Activated naive CD8-positive, alpha-beta T cell treated with anti-CD3 and anti-CD28 coated beads, Interleukin-2, amount 50 U/mL, for 24 hours (primary cell): ENCODE results near the gene MAD1L1.
A peak's percentile ranks its signal among the peaks of the same experiment; 100 is the strongest.

ENCODE experiments used
- ATAC-seq: fragments of 150-1000 bp; cut with Tn5 transposase; one replicate; pipeline ENCODE4 v1.10.0; 2021
- DNase-seq: peaks from one replicate; pipeline ENCODE4 v3.0.0; 2021
- H3K27ac Mint-ChIP-seq: one replicate; pipeline ENCODE4 v1.8.0; 2021; ENCODE audit warnings: mild to moderate bottlenecking, mixed read lengths
- H3K27me3 Mint-ChIP-seq: one replicate; pipeline ENCODE4 v1.8.0; 2021; ENCODE audit warnings: mixed read lengths
- H3K36me3 Mint-ChIP-seq: one replicate; pipeline ENCODE4 v1.8.0; 2021; ENCODE audit warnings: low read depth, mixed read lengths
- H3K4me1 Mint-ChIP-seq: one replicate; pipeline ENCODE4 v1.8.0; 2021; ENCODE audit warnings: mixed read lengths
- H3K4me3 Mint-ChIP-seq: one replicate; pipeline ENCODE4 v1.8.0; 2021; ENCODE audit warnings: mild to moderate bottlenecking, moderate library complexity, mixed read lengths
- H3K9me3 Mint-ChIP-seq: one replicate; pipeline ENCODE4 v1.8.0; 2021; ENCODE audit warnings: mixed read lengths

Gene MAD1L1

DNA sequence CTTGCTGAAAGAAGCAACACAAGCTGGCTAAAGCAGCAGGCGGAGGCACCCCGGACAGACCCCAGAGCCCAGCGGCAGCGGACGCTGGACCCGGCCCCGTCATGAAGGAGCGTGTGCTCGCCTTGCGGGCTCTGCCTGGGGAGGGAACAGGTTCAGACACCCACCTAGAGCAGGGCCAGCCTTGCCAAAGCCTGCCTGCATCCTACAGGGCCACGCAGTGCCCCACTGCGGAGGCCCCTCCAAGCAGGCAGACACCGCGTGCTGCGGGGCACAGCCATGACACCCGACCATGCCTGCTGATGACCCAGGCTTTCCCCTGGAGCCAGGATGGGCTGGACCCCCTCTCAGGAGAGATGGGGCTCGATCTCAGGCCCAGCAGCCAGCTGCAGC, 91.7 kb downstream of the MAD1L1 start:
- Mint-ChIP-seq H3K4me3 (no peak overlapping the region), H3K27me3 (no peaks in the 10 kb centered on the region), H3K27ac (no peak overlapping the region), H3K36me3 (no peaks in the 10 kb centered on the region), H3K4me1 (peaks cover 8% of the 10 kb centered on the region), H3K9me3 (no peaks in the 10 kb centered on the region)
- no peak for ATAC-seq
- no peak for DNase-seq

- no peaks in the 10 kb centered on the region for H3K27me3 Mint-ChIP-seq
- no peaks in the 10 kb centered on the region for H3K36me3 Mint-ChIP-seq
- no peaks in the 10 kb centered on the region for H3K9me3 Mint-ChIP-seq
- no peak for DNase-seq
- H3K4me1 Mint-ChIP-seq = peaks cover 8% of the 10 kb centered on the region
- H3K4me3 Mint-ChIP-seq = no peak overlapping the region
- ATAC-seq = no peak
- H3K27ac Mint-ChIP-seq = peak overlapping the region; percentile 50
These were observed 92.3 kb downstream of the MAD1L1 start for GRCh38 chr7:2140216-2141020.

DNA sequence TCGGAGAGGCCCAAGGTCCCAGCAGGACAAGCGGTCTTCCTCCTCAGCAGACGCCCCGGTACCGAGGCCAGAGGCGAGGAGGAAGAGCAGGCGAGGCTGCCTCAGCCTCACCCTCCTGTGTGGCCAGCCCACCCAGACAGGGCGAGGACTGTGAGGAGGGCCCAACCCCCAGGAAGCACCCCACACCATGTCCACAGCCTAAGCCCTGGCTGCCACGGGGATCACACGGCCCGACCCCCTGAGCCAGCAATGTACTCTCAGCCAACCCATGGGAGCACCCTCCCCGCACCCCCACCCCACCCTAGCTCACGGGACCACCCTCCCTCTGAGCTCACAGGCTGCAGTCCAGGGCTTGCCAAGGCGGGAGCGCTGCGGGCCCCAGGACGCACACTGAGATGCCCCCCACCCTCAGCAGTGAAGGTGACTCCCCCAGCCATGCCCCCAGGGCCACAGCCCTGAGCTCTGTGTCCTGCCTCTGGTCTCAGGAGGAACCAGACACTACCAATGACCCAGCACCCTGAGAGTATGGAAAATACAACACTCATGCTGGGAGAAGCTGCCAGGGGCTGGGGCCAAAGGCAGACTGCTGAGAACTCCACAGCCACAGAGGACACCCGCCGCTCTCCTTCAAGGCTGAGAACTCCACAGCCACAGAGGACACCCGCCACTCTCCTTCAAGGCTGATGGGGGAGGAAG, 93.6 kb downstream of the MAD1L1 start:
- H3K4me3 Mint-ChIP-seq = no peak overlapping the region
- ATAC-seq = no peak
- no peaks in the 10 kb centered on the region for H3K27me3 Mint-ChIP-seq
- peaks cover 8% of the 10 kb centered on the region for H3K4me1 Mint-ChIP-seq
- peaks cover 1% of the 10 kb centered on the region for H3K36me3 Mint-ChIP-seq
- no peak overlapping the region for H3K27ac Mint-ChIP-seq
- no peak for DNase-seq
- no peaks in the 10 kb centered on the region for H3K9me3 Mint-ChIP-seq

- DNase-seq = peak; percentile 67
- no peaks in the 10 kb centered on the region for H3K27me3 Mint-ChIP-seq
- ATAC-seq = peak; percentile 57
These were observed 94.5 kb downstream of the MAD1L1 start for GRCh38 chr7:2138146-2138765.

DNA sequence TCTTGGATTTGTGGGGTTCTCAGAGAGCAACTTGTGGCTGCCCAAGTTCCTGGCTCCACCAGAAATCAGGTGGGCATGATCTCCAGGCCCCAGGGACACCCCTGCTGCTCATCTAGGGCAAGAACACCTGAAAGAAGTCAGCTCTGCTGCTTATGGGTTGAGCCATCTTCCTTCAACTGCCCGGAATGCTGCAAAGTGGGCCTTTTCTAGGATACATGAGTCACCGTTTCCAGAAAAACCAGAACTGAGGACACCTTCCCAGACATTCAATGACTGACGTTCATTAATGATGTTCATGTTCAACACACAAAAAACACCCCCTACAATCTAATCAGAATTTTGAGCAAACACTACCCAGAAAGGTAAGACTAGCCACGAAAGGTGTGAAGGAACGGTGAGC, 98.0 kb downstream of the MAD1L1 start:
- Mint-ChIP-seq H3K27ac (no peak overlapping the region), H3K36me3 (peaks cover 2% of the 10 kb centered on the region), H3K4me3 (no peak overlapping the region), H3K9me3 (no peaks in the 10 kb centered on the region), H3K27me3 (no peaks in the 10 kb centered on the region), H3K4me1 (peaks cover 8% of the 10 kb centered on the region)
- ATAC-seq (no peak), DNase-seq (no peak)

More at GRCh38 chr7:2138146-2138765, 94.5 kb downstream of the MAD1L1 start:
- no peaks in the 10 kb centered on the region for H3K9me3 Mint-ChIP-seq
- H3K4me1 Mint-ChIP-seq = peaks cover 8% of the 10 kb centered on the region
- peak overlapping the region; percentile 65 for H3K4me3 Mint-ChIP-seq
- H3K36me3 Mint-ChIP-seq = peaks cover 2% of the 10 kb centered on the region
- H3K27ac Mint-ChIP-seq = peak overlapping the region; percentile 77

- Mint-ChIP-seq H3K36me3 (peaks cover 2% of the 10 kb centered on the region), H3K27me3 (no peaks in the 10 kb centered on the region), H3K4me3 (no peak overlapping the region), H3K4me1 (no peaks in the 10 kb centered on the region), H3K9me3 (no peaks in the 10 kb centered on the region), H3K27ac (no peak overlapping the region)
- no peak for DNase-seq
- ATAC-seq = no peak
These were observed 100.5 kb downstream of the MAD1L1 start for GRCh38 chr7:2132243-2132642.

DNA sequence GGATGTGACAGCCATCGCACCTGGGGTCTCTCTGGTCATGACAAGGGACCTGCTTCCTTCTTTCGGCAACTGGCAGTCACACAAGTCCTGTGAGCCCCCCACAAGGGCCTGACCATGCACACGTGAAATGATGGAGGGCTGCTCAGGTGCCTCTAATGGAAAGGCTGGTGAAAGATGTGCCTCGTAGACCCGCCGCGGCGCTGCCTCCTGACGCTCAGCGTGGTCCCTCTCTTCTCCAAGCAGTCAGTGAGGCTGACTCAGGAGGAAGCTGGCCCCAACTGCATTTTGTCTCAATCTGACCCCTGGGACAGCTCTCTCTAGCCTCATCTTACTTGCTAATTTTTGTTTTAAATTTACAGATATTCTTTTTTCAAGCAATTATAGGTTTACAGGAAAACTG, 100.9 kb downstream of the MAD1L1 start:
- DNase-seq (no peak), ATAC-seq (no peak)
- peaks cover 2% of the 10 kb centered on the region for H3K36me3 Mint-ChIP-seq
- H3K4me1 Mint-ChIP-seq = no peaks in the 10 kb centered on the region
- no peak overlapping the region for H3K27ac Mint-ChIP-seq
- H3K27me3 Mint-ChIP-seq = no peaks in the 10 kb centered on the region
- no peaks in the 10 kb centered on the region for H3K9me3 Mint-ChIP-seq
- H3K4me3 Mint-ChIP-seq = no peak overlapping the region

DNA sequence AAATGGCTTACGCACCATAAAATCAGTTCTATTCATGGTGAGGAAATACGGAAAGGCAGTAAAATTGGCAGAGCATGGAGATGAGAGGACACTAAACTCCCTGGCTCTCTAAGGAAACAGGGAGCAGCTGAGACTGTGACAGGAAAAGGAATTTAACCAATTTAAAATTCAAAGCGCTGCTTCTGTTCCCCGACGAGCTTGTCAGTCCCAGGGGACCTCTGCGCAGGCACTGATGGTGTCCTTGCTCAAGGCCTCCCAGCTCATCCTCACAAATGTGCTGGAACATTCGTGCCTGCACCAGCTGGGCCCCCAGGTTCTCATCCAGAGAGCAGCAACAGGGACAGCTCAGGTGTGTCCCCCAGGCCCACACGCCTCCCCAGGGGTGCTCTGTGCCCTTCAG, 101.4 kb downstream of the MAD1L1 start:
- no peaks in the 10 kb centered on the region for H3K27me3 Mint-ChIP-seq

DNA sequence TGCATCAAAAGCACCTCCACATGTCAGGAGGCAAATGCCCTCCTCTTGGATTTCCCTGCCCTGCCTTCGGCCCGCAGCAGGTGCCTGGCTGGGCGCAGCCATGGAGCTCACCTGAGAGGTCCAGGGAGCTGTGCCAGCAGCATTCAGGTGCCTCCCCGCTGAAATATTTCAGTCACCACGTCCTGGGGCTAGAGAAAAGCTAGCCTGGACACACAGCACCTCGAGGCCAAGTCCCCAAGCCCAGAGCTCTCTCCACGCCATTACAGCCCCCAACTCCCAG, 102.7 kb downstream of the MAD1L1 start:
- Mint-ChIP-seq H3K27ac (no peak overlapping the region), H3K9me3 (no peaks in the 10 kb centered on the region), H3K27me3 (no peaks in the 10 kb centered on the region)

More for the DNA sequence above, 101.4 kb downstream of the MAD1L1 start:
- Mint-ChIP-seq H3K36me3 (peaks cover 2% of the 10 kb centered on the region), H3K4me3 (no peak overlapping the region), H3K9me3 (no peaks in the 10 kb centered on the region), H3K4me1 (no peaks in the 10 kb centered on the region), H3K27ac (no peak overlapping the region)
- DNase-seq = no peak
- no peak for ATAC-seq

DNA sequence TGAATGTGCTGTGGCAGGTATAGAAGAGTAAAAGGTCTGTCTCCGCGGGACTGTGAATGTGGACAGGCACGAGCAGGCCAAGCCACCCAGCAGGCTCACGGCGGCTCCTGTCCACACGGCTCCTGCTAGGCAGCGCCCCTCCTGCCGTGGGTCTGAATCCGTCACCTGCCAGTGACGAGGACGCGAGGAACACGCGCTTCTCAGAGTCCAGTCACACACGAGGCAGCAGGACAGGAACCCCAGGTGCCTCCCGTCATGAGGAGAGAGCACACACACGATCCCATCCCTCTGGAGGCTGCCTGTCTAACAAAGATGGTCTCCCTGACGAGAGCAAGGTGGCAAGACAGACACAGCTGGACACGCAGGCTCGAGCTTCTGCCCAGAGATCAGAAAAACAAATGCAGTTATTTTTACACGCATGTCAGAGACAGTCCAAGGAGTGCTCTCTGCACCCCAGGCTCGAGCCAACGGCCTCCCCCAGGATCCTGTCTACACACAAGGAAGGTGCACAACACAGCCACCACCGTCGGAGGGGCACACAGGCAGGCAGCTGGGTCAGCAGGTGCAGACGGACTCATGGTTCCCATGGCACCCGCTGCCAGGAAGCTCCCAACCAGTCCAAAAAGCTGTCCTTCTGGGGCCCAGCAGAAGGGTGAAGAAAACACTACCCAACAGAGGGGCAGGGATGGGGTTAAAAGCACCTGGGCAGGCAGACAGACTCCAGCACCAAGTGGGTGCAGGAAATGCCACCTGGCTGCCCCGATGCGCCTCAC, 103.2 kb downstream of the MAD1L1 start:
- H3K9me3 Mint-ChIP-seq = no peaks in the 10 kb centered on the region
- peaks cover 2% of the 10 kb centered on the region for H3K36me3 Mint-ChIP-seq
- no peaks in the 10 kb centered on the region for H3K4me1 Mint-ChIP-seq
- ATAC-seq (no peak), DNase-seq (no peak)
- H3K4me3 Mint-ChIP-seq = no peak overlapping the region
- no peaks in the 10 kb centered on the region for H3K27me3 Mint-ChIP-seq
- H3K27ac Mint-ChIP-seq = no peak overlapping the region

More for the DNA sequence above, 102.7 kb downstream of the MAD1L1 start:
- ATAC-seq (no peak), DNase-seq (no peak)
- Mint-ChIP-seq H3K4me1 (no peaks in the 10 kb centered on the region), H3K36me3 (peaks cover 2% of the 10 kb centered on the region), H3K4me3 (no peak overlapping the region)

DNA sequence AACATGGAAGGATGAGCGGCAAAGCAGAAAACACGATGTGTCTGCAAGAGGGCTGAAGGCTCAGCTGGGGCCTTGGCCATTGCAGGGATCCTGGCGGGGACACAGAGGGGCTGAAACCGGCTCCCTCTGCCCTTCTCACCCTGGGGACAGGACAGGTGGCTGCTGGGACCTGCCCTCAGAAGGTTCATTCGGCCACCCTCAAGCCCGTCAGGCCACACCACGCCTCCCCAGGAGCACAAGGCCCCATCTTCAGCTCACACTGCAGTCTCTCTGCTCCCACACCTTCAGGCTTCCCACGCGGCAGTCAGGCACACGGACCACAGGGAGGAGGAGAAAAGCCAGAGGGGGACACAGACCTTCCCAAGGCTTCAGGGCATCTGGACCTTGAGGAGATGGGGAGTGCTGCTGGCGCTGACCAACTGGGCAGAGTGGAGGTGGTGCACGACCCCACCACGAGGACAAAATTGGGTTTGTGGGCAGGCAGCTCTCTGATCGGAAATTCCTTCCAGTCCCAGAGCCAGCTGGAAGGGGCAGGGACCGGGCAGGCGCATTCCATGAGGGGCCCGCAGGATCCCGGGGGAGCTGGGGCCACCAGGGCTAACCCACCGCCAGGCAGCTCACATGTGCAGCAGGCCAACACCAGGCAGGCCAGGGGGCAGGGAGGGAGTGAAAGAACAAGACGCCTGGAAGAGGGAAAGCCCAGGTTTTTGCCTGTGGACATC, 104.0 kb downstream of the MAD1L1 start:
- Mint-ChIP-seq H3K27me3 (no peaks in the 10 kb centered on the region), H3K4me3 (no peak overlapping the region), H3K4me1 (no peaks in the 10 kb centered on the region), H3K9me3 (no peaks in the 10 kb centered on the region), H3K27ac (no peak overlapping the region), H3K36me3 (no peaks in the 10 kb centered on the region)
- ATAC-seq (no peak), DNase-seq (no peak)

- Mint-ChIP-seq H3K27me3 (no peaks in the 10 kb centered on the region), H3K4me1 (no peaks in the 10 kb centered on the region), H3K27ac (no peak overlapping the region), H3K9me3 (no peaks in the 10 kb centered on the region), H3K36me3 (no peaks in the 10 kb centered on the region), H3K4me3 (no peak overlapping the region)
- ATAC-seq (no peak), DNase-seq (no peak)
These were observed 106.1 kb downstream of the MAD1L1 start for GRCh38 chr7:2126621-2127020.

- H3K4me1 Mint-ChIP-seq = no peaks in the 10 kb centered on the region
- H3K27me3 Mint-ChIP-seq = no peaks in the 10 kb centered on the region
- H3K27ac Mint-ChIP-seq = no peak overlapping the region
- H3K9me3 Mint-ChIP-seq = no peaks in the 10 kb centered on the region
- no peaks in the 10 kb centered on the region for H3K36me3 Mint-ChIP-seq
- no peak for DNase-seq
- no peak overlapping the region for H3K4me3 Mint-ChIP-seq
- no peak for ATAC-seq
These were observed 106.8 kb downstream of the MAD1L1 start for GRCh38 chr7:2125931-2126330.
